Cortex of kidney (tissue), 1 donor: ENCODE results near the gene RAMACL.

ENCODE experiments used
- DNase-seq: peaks from one replicate; lab custom pipeline; 2025; lab: John Stamatoyannopoulos, UW

RAMACL gene

DNA sequence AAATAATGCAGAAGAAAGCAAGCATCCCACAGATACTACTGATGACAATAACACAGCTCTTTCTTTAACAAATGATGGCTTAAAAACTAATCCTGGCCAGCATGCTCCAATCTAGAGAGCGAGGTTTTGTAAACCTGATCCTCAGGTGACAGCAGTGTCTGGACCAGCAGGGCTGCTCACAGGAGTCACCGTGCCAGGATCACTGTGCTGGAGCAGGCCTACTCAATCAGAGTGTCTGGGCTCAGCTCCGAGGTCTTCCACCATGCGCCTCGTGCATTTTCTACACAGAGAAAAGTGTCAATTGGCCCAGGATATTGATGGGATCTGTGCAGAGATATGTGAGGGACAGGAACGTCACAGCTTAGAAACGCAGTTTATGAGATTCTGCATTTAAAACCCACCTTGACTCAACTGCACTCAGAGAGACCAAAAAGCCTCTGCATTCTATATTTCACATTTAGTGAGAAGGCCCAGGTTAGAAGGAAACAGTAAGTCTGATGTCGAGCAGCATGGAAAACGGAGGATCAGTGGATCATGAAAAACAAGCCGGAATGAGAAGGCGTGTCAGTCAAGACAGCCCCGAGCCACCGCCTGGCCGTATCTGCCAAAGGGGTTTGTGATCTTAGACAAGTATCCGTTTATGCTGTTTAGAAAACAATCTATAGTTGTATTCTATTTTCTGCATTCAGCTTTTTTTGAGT lies 7.8 kb downstream of the RAMACL start:
- DNase-seq: no peak

- DNase-seq: no peak
Measured at GRCh38 chr6:166575205-166575604, 11.3 kb downstream of the RAMACL start.

- no peak for DNase-seq
Measured at GRCh38 chr6:166573511-166574216, 12.8 kb downstream of the RAMACL start.

DNA sequence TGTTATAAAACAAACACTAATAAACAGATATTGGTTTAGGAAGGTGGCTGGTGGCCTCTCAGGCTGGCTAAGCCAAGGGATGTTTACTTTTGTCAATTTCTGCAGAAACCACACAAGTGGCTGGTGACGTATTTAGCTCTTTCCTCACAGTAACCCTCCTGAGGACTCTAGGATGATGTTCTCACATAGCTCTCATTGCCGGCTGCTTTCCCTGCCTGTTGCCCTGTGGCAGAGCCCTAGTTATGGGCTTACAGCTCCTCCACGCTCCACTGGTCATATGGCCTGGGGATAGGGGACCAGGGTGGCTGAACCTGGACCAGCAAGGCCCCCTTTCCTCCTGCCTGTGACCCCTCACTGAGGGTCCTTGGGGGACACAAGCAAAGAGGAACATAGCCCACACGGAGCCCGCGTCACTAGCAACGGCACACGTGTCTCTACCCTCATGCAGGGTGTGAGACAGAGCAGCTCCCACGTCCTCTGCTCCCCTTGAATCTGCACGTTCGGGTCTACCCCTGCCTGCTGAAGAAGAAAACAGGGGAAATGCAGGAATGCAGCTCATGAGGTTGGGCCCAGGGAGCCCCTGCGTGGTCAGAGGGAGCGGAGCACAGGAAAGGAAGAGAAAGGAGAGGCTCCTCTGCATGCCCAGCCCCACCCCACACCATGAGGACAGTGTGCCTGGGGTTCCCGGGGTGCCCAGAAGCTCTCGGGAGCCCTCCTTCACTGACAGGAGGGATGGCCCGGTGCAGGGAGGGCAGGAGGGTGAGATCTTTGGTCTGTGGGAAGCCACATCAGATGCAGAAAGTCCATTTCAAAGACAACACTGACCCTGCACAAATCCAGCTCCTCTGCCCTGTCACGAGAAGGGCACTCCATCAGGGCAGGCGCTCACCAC lies 13.9 kb downstream of the RAMACL start:
- DNase-seq: no peak

GRCh38 chr6:166570929-166571713 lies 15.4 kb downstream of the RAMACL start:
- no peak for DNase-seq

GRCh38 chr6:166569206-166569605 lies 17.3 kb downstream of the RAMACL start:
- no peak for DNase-seq

DNA sequence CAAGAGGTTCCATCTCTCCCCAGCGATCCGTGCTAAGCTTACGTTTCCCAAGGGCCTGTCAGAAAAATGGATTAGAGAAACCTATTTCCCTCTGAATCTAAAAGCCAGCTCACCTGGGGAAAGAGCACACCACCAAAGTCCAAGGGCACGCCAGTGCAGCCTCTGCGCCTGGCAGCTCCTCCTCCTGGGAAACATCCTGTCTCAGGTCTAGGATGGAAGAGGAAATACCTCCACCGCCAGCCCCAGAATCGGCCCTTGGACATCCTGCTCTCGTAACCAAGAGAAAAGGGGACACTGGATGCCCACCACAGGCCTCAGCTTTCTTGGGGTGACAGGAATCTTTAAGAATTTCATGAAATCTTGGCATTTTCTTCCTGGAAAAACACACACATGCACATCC lies 18.7 kb downstream of the RAMACL start:
- no peak for DNase-seq

DNA sequence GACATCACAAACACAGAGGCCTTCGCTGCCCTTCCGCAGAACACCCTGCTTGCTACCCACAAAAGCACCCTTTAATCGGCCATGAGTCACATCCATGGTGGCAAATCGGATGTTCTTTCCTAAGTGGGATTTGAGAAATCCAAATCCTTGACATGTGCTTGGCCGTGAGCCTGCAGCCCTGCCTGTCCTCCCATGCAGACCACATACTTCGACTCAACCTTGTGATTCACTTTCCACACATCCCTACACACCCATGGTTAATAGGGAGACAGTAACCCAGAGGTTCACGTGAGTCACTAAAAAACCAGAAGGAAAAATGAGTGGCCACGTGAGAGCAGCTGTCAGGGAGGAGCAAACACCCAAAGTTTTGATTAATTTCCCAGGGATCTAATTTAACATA lies 19.4 kb downstream of the RAMACL start:
- no peak for DNase-seq

- no peak for DNase-seq
Measured at GRCh38 chr6:166566026-166567011, 20.2 kb downstream of the RAMACL start.

- DNase-seq: no peak
Measured at GRCh38 chr6:166565084-166565967, 21.2 kb downstream of the RAMACL start.

DNA sequence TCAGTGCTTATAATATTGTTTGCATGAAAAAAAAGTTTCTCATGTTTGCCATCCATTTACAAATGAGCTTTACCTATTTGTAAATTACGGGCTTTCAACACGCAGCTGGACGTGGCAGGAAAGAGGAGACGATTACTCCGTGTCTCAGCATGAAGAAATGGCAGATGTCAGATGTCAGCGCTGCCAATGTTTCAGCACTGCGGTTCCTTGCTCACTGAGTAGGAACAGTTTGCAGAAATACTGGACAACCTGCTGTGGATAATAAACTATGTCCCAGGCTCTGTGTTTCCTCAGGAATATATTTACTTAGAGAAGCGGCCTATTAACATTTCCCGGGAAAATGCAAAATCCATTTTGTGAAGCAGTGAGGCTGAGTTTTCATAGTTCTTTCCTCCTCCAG lies 22.7 kb downstream of the RAMACL start:
- no peak for DNase-seq

- no peak for DNase-seq
Measured at GRCh38 chr6:166563200-166563599, 23.3 kb downstream of the RAMACL start.

- no peak for DNase-seq
Measured at GRCh38 chr6:166562726-166563125, 23.8 kb downstream of the RAMACL start.

- DNase-seq: no peak
Measured at GRCh38 chr6:166561771-166562359, 24.6 kb downstream of the RAMACL start.

GRCh38 chr6:166560222-166560621 lies 26.3 kb downstream of the RAMACL start:
- no peak for DNase-seq

- no peak for DNase-seq
Measured at GRCh38 chr6:166559662-166560061, 26.8 kb downstream of the RAMACL start.

GRCh38 chr6:166559211-166559610 lies 27.3 kb downstream of the RAMACL start:
- DNase-seq: no peak

GRCh38 chr6:166558156-166559005 lies 28.1 kb downstream of the RAMACL start:
- DNase-seq: no peak
